GM18907 (cell line): ENCODE measurements around the gene RNF187.
A peak's percentile ranks its signal among the peaks of the same experiment; 100 is the strongest.
"Not testable (repeated sequence)": the region's sequence is repeated elsewhere in the genome, so short reads cannot be mapped to it uniquely, and the experiment has no call there.

Experiments used
- ATAC-seq: cut with Tn5 transposase; IDR thresholded peaks from one replicate; pipeline ENCODE4 v1.9.1; 2021; ENCODE audit warnings: mild to moderate bottlenecking, moderate library complexity; ENCODE audit not compliant: unreplicated experiment

Gene RNF187

GRCh38 chr1:228483789-228484188 lies 3.4 kb upstream of the RNF187 start:
- no peak for ATAC-seq

GRCh38 chr1:228486596-228487335 lies 416 bp upstream of the RNF187 start:
- peak; percentile 68 for ATAC-seq

GRCh38 chr1:228488125-228488817 lies 1.1 kb downstream of the RNF187 start:
- ATAC-seq, result peak; percentile 3

- no peak for ATAC-seq
Observed at GRCh38 chr1:228488818-228489674, 1.9 kb downstream of the RNF187 start.

- ATAC-seq, result no peak
Observed at GRCh38 chr1:228490120-228491078, 3.2 kb downstream of the RNF187 start.

GRCh38 chr1:228493141-228494043 lies 6.2 kb downstream of the RNF187 start:
- no peak for ATAC-seq

- no peak for ATAC-seq
Observed at GRCh38 chr1:228494044-228494353, 6.8 kb downstream of the RNF187 start.

- no peak for ATAC-seq
Observed at GRCh38 chr1:228494391-228494790, 7.2 kb downstream of the RNF187 start.

GRCh38 chr1:228494970-228495853 lies 8.0 kb downstream of the RNF187 start:
- no peak for ATAC-seq

GRCh38 chr1:228496084-228496483 lies 8.9 kb downstream of the RNF187 start:
- ATAC-seq, result no peak

- ATAC-seq, result no peak
Observed at GRCh38 chr1:228496494-228496893, 9.3 kb downstream of the RNF187 start.

- ATAC-seq, result no peak
Observed at GRCh38 chr1:228497206-228497605, 10.0 kb downstream of the RNF187 start.

GRCh38 chr1:228497817-228498216 lies 10.6 kb downstream of the RNF187 start:
- no peak for ATAC-seq

- ATAC-seq, result no peak
Observed at GRCh38 chr1:228500143-228500734, 13.1 kb downstream of the RNF187 start.

GRCh38 chr1:228500901-228501871 lies 14.0 kb downstream of the RNF187 start:
- ATAC-seq, result peak; percentile 97

GRCh38 chr1:228502522-228502921 lies 15.3 kb downstream of the RNF187 start:
- no peak for ATAC-seq

- not testable (repeated sequence) for ATAC-seq
Observed at GRCh38 chr1:228505944-228506343, 18.8 kb downstream of the RNF187 start.
